Measurements from ENCODE around the gene LIG1.

DNA sequence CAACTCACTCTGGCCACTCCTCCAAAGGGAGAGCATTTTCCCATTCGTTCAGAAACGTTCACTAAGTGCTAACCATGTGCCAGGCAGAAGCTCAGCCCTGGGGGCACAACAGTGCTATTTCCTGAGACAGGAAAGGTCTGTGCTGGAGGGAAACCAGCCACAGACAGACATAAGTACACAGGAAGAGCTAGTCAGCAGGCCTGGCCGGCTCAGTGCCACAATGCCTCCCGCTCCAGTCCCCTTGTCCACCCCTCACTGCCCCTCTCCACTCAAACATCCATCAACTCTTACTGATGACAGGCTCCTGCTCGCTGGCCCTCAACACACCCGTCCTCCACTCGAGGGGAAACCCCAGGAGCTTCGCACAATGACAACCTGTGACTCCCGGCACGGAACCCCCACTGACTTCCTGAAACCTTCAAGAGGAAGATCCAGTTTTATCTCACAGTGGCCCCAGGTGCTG lies 48.2 kb downstream of the LIG1 start:
- TF ChIP-seq POLR2AphosphoS5 (IDR thresholded peaks at IDR 0.05; ENCODE audit: low read depth, low read length) (no peak), REST (IDR thresholded peaks at IDR 0.05; ENCODE audit: insufficient read depth in 1 of 2, low read depth in 2 of 2, low read length in 1 of 2) (no peak), TCF7L2 (IDR thresholded peaks at IDR 0.05; ENCODE audit: low read depth, low read length) (no peak), SIN3A (IDR thresholded peaks at IDR 0.05; ENCODE audit: borderline replicate concordance, insufficient read depth, low read depth, low read length) (no peak)
- TF ChIP-seq, protein P1, sequence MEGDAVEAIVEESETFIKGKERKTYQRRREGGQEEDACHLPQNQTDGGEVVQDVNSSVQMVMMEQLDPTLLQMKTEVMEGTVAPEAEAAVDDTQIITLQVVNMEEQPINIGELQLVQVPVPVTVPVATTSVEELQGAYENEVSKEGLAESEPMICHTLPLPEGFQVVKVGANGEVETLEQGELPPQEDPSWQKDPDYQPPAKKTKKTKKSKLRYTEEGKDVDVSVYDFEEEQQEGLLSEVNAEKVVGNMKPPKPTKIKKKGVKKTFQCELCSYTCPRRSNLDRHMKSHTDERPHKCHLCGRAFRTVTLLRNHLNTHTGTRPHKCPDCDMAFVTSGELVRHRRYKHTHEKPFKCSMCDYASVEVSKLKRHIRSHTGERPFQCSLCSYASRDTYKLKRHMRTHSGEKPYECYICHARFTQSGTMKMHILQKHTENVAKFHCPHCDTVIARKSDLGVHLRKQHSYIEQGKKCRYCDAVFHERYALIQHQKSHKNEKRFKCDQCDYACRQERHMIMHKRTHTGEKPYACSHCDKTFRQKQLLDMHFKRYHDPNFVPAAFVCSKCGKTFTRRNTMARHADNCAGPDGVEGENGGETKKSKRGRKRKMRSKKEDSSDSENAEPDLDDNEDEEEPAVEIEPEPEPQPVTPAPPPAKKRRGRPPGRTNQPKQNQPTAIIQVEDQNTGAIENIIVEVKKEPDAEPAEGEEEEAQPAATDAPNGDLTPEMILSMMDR (IDR thresholded peaks at IDR 0.05): no peak

Measured in Panc1 (cell line).